HEK293 (cell line): ENCODE results near the gene TBC1D4.

ENCODE experiments used
- KLF7 ChIP-seq: fragments of 450-650 bp; formaldehyde crosslinking; IDR thresholded peaks from 2 replicates; pipeline ENCODE4 v1.5.1; 2016; ENCODE audit warnings: missing biosample characterization, missing genetic modification characterization, borderline replicate concordance
- ZNF48 ChIP-seq: fragments of 450-650 bp; formaldehyde crosslinking; IDR thresholded peaks from 2 replicates; pipeline ENCODE4 v1.5.1; 2016; ENCODE audit warnings: missing biosample characterization, missing genetic modification characterization
- ZNF768 ChIP-seq: fragments of 450-650 bp; formaldehyde crosslinking; IDR thresholded peaks from 2 replicates; pipeline ENCODE4 v1.5.1; 2018; ENCODE audit warnings: missing biosample characterization, mild to moderate bottlenecking, missing genetic modification characterization
- ZNF776 ChIP-seq: fragments of 450-650 bp; formaldehyde crosslinking; IDR thresholded peaks from 2 replicates; pipeline ENCODE4 v1.5.0; 2017; ENCODE audit warnings: missing biosample characterization, missing genetic modification characterization, borderline replicate concordance
- ZNF843 ChIP-seq: fragments of 450-650 bp; formaldehyde crosslinking; IDR thresholded peaks from 2 replicates; pipeline ENCODE4 v1.5.1; 2016; ENCODE audit warnings: missing biosample characterization, missing genetic modification characterization
- TF ChIP-seq, protein P1 (sequence below): fragments of 450-650 bp; formaldehyde crosslinking; IDR thresholded peaks from 2 replicates; pipeline ENCODE4 v1.5.1; 2016; ENCODE audit warnings: missing biosample characterization, missing genetic modification characterization
- TF ChIP-seq, protein P2 (sequence below): fragments of 450-650 bp; formaldehyde crosslinking; IDR thresholded peaks from 2 replicates; pipeline ENCODE4 v1.5.1; 2016; ENCODE audit warnings: missing biosample characterization, missing genetic modification characterization
- TF ChIP-seq, protein P3 (sequence below): fragments of 450-650 bp; formaldehyde crosslinking; IDR thresholded peaks from 2 replicates; pipeline ENCODE4 v1.5.1; 2017; ENCODE audit warnings: missing biosample characterization, mild to moderate bottlenecking, missing genetic modification characterization, moderate library complexity

DNA sequence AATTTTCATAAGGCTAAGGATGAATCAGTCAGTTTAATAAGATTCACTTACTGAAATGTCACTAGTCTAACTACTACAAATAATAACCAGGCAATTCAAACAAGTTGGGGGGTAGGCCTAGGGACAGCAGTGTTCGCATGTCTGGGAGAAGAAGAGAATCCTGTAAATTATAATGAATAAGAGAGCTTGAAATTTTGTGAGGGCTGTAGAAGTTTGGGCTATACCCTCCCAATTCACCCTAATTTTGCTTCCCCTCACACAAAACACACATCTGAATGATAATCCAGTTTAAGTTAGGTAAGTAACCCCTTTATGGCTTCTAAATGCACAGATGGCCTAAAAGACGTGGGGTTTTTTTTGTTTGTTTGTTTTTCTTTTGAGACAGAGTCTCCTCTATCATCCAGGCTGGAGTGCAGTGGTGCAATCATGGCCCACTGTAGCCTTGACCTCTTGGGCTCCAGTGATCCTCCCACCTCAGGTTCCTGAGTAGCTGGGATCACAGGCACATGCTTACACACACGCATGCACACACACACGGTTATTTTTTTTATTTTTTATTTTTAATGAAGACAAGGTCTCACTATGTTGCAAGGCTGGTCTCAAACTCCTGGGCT is 69.9 kb downstream of the TBC1D4 start:
- TF ChIP-seq ZNF48 (tag by site-specific recombination), result no peak
- TF ChIP-seq, protein P1, sequence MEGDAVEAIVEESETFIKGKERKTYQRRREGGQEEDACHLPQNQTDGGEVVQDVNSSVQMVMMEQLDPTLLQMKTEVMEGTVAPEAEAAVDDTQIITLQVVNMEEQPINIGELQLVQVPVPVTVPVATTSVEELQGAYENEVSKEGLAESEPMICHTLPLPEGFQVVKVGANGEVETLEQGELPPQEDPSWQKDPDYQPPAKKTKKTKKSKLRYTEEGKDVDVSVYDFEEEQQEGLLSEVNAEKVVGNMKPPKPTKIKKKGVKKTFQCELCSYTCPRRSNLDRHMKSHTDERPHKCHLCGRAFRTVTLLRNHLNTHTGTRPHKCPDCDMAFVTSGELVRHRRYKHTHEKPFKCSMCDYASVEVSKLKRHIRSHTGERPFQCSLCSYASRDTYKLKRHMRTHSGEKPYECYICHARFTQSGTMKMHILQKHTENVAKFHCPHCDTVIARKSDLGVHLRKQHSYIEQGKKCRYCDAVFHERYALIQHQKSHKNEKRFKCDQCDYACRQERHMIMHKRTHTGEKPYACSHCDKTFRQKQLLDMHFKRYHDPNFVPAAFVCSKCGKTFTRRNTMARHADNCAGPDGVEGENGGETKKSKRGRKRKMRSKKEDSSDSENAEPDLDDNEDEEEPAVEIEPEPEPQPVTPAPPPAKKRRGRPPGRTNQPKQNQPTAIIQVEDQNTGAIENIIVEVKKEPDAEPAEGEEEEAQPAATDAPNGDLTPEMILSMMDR, result no peak
- TF ChIP-seq, protein P2, sequence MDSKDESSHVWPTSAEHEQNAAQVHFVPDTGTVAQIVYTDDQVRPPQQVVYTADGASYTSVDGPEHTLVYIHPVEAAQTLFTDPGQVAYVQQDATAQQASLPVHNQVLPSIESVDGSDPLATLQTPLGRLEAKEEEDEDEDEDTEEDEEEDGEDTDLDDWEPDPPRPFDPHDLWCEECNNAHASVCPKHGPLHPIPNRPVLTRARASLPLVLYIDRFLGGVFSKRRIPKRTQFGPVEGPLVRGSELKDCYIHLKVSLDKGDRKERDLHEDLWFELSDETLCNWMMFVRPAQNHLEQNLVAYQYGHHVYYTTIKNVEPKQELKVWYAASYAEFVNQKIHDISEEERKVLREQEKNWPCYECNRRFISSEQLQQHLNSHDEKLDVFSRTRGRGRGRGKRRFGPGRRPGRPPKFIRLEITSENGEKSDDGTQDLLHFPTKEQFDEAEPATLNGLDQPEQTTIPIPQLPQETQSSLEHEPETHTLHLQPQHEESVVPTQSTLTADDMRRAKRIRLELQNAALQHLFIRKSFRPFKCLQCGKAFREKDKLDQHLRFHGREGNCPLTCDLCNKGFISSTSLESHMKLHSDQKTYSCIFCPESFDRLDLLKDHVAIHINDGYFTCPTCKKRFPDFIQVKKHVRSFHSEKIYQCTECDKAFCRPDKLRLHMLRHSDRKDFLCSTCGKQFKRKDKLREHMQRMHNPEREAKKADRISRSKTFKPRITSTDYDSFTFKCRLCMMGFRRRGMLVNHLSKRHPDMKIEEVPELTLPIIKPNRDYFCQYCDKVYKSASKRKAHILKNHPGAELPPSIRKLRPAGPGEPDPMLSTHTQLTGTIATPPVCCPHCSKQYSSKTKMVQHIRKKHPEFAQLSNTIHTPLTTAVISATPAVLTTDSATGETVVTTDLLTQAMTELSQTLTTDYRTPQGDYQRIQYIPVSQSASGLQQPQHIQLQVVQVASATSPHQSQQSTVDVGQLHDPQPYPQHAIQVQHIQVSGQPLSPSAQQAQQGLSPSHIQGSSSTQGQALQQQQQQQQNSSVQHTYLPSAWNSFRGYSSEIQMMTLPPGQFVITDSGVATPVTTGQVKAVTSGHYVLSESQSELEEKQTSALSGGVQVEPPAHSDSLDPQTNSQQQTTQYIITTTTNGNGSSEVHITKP (tag by site-specific recombination), result no peak
- no peak for TF ChIP-seq ZNF776 (tag by site-specific recombination)
- no peak for TF ChIP-seq ZNF843
- TF ChIP-seq, protein P3, sequence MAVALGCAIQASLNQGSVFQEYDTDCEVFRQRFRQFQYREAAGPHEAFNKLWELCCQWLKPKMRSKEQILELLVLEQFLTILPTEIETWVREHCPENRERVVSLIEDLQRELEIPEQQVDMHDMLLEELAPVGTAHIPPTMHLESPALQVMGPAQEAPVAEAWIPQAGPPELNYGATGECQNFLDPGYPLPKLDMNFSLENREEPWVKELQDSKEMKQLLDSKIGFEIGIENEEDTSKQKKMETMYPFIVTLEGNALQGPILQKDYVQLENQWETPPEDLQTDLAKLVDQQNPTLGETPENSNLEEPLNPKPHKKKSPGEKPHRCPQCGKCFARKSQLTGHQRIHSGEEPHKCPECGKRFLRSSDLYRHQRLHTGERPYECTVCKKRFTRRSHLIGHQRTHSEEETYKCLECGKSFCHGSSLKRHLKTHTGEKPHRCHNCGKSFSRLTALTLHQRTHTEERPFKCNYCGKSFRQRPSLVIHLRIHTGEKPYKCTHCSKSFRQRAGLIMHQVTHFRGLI (tag by site-specific recombination), result no peak
- no peak for TF ChIP-seq KLF7 (tag by site-specific recombination)
- TF ChIP-seq ZNF768, result no peak
